HEK293T (cell line): ENCODE data around the gene PPEF2.

ENCODE experiments used
- ARNT ChIP-seq: fragments of 450-650 bp; IDR thresholded peaks from 2 replicates; pipeline ENCODE4 v1.6.1; 2017; ENCODE audit warnings: mild to moderate bottlenecking
- BHLHE40 ChIP-seq: fragments of 450-650 bp; IDR thresholded peaks from 2 replicates; pipeline ENCODE4 v1.6.1; 2016; ENCODE audit warnings: mild to moderate bottlenecking, moderate library complexity, borderline replicate concordance
- ELF4 ChIP-seq: fragments of 450-650 bp; IDR thresholded peaks from 2 replicates; pipeline ENCODE4 v1.6.1; 2017; ENCODE audit warnings: antibody characterized with exemption
- FOXA1 ChIP-seq: fragments of 450-650 bp; IDR thresholded peaks from 2 replicates; pipeline ENCODE4 v1.6.1; 2016; ENCODE audit warnings: mild to moderate bottlenecking
- FOXK2 ChIP-seq: fragments of 450-650 bp; IDR thresholded peaks from 2 replicates; pipeline ENCODE4 v1.6.1; 2016; ENCODE audit warnings: mild to moderate bottlenecking
- FOXM1 ChIP-seq: fragments of 450-650 bp; IDR thresholded peaks from 2 replicates; pipeline ENCODE4 v1.6.1; 2017; ENCODE audit warnings: mild to moderate bottlenecking, borderline replicate concordance
- HDGF ChIP-seq: fragments of 450-650 bp; IDR thresholded peaks from 2 replicates; pipeline ENCODE4 v1.6.1; 2017; ENCODE audit warnings: antibody characterized with exemption, borderline replicate concordance
- L3MBTL2 ChIP-seq: fragments of 450-650 bp; conservative IDR thresholded peaks from 2 replicates; pipeline ENCODE4 v1.6.1; 2016; ENCODE audit warnings: mild to moderate bottlenecking
- LEF1 ChIP-seq: fragments of 450-650 bp; IDR thresholded peaks from 2 replicates; pipeline ENCODE4 v1.6.1; 2017; ENCODE audit warnings: mild to moderate bottlenecking, borderline replicate concordance
- NFRKB ChIP-seq: fragments of 450-650 bp; IDR thresholded peaks from 2 replicates; pipeline ENCODE4 v1.6.1; 2016; ENCODE audit warnings: mild to moderate bottlenecking, moderate library complexity
- SP1 ChIP-seq: fragments of 450-650 bp; IDR thresholded peaks from 2 replicates; pipeline ENCODE4 v1.6.1; 2017
- SUZ12 ChIP-seq: fragments of 450-650 bp; IDR thresholded peaks from 2 replicates; pipeline ENCODE4 v1.6.1; 2016; ENCODE audit warnings: mild to moderate bottlenecking
- TARDBP ChIP-seq: fragments of 450-650 bp; IDR thresholded peaks from 2 replicates; pipeline ENCODE4 v1.6.1; 2016

DNA sequence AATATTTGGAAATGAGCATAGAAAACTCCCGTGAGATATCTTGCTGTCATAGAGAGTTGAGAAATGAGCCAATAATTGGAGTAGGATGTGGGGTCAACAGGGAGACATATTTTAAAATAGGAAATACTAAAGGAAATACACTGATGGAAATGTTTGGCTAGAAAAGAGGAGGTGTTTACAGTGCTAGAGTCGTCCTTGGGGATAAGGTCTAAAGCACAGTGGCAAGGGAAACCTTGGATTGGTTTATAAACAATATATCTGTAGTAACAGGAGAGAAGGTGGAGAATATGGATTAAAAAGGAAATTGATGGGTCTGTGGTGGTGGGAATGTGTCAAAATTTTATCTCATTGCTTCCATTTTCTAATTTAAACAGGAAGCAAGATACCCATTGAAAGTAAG, 82.1 kb downstream of the PPEF2 start:
- TF ChIP-seq SP1, result no peak
- TF ChIP-seq FOXA1, result no peak
- TF ChIP-seq ELF4, result no peak
- TF ChIP-seq NFRKB, result no peak
- TF ChIP-seq FOXM1, result no peak
- TF ChIP-seq HDGF, result no peak
- TF ChIP-seq ARNT, result no peak
- no peak for TF ChIP-seq BHLHE40
- TF ChIP-seq L3MBTL2, result no peak
- no peak for TF ChIP-seq FOXK2
- TF ChIP-seq LEF1, result no peak
- TF ChIP-seq SUZ12, result no peak
- no peak for TF ChIP-seq TARDBP
